ENCODE results near the gene PPP1R26. TPM values are rescaled to one million over a fixed set of nuclear protein-coding genes. Genes with fewer than 3 reads are reported as not detected.

PPP1R26 gene
- total and polyA plus RNA-seq, 8 donors = 5.3 to 22.8 (median 12.9) TPM

- H3K27ac ChIP-seq = no peak within 1 kb of the TSS
- intact Hi-C loops (cut with DNase I; ENCODE audit: low total_unique reads) = no loop called here
- H3K36me3 ChIP-seq = no peaks in the 10 kb centered on the region
- no peaks in the 10 kb centered on the region for H3K4me1 ChIP-seq
- no peaks in the 10 kb centered on the region for H3K9me3 ChIP-seq
- peaks cover 0 to 59% (median 16%) of the 10 kb centered on the region in 3 donors for H3K27me3 ChIP-seq
- H3K4me3 ChIP-seq = no peak within 1 kb of the TSS
- TF ChIP-seq POLR2AphosphoS5 (IDR thresholded peaks at IDR 0.05) (no peak), EP300 (IDR thresholded peaks at IDR 0.05) (no peak), POLR2A (IDR thresholded peaks at IDR 0.05) (no peak)
- TF ChIP-seq, protein P1, sequence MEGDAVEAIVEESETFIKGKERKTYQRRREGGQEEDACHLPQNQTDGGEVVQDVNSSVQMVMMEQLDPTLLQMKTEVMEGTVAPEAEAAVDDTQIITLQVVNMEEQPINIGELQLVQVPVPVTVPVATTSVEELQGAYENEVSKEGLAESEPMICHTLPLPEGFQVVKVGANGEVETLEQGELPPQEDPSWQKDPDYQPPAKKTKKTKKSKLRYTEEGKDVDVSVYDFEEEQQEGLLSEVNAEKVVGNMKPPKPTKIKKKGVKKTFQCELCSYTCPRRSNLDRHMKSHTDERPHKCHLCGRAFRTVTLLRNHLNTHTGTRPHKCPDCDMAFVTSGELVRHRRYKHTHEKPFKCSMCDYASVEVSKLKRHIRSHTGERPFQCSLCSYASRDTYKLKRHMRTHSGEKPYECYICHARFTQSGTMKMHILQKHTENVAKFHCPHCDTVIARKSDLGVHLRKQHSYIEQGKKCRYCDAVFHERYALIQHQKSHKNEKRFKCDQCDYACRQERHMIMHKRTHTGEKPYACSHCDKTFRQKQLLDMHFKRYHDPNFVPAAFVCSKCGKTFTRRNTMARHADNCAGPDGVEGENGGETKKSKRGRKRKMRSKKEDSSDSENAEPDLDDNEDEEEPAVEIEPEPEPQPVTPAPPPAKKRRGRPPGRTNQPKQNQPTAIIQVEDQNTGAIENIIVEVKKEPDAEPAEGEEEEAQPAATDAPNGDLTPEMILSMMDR (IDR thresholded peaks at IDR 0.05) = no peak
- DNase-seq = peak in 1 of 2 donors; percentile 13
- WGBS, 5 donors = 77 to 81% (median 79%) methylated on average over 18 of the region's 18 CpGs
Measured at GRCh38 chr9:135520916-135521607, 41.5 kb downstream of the PPP1R26 start, which contains the start of gene LCN1. Gene LCN1, plus strand, starts transcription at chr9:135521440. Its CDS starts 58 bp downstream, at chr9:135521498.

GRCh38 chr9:135521608-135522095 lies 42.1 kb downstream of the PPP1R26 start:
- TF ChIP-seq EP300 (IDR thresholded peaks at IDR 0.05) (no peak), POLR2A (IDR thresholded peaks at IDR 0.05) (no peak), POLR2AphosphoS5 (IDR thresholded peaks at IDR 0.05) (no peak)
- TF ChIP-seq, protein P1 (IDR thresholded peaks at IDR 0.05) = no peak
- WGBS, 5 donors = 77 to 88% (median 78%) methylated on average over 4 to 11 of the region's 11 CpGs
- DNase-seq = peak in 1 of 2 donors; percentile 24
- Histone ChIP-seq H3K27me3 (peaks cover 0 to 59% (median 16%) of the 10 kb centered on the region in 3 donors), H3K27ac (no peak overlapping the region), H3K36me3 (no peaks in the 10 kb centered on the region), H3K4me1 (no peaks in the 10 kb centered on the region), H3K4me3 (no peak overlapping the region), H3K9me3 (no peaks in the 10 kb centered on the region)
- intact Hi-C loops (cut with DNase I; ENCODE audit: low total_unique reads) = no loop called here

DNA sequence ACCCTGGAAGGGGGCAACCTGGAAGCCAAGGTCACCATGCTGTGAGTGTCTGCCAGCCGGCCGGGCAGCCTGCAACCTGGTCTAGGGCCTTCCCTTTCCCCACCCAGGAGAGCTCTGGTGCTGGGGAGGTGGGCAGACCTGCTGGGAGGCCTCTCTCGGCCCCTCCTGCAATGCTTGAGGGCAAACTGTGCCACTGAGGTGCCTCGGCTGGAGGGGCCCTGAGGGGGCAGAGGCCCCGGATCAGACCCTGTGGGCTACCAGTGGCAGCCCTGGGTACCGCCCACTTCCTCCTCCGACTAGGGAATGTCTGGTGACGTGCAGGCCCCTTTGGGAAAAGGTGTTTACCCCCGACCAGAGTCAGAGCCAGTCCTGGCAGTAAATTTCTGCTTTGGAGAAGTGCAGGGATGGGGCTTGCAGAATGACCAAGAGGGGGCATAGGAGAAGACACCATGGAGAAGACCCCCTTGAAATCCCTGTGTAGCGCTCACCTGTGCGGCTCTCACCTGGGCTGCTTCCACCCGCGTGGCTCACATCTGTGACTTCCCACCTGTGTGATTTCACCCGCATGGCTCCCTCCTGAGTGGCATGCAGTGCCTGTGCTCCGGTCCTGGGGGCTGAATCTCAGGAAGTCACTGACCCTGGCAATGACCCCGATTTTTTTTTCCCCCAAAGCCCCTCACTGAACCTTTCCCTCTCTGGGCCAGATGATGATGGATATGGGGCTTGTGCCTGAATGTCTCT lies 42.7 kb downstream of the PPP1R26 start:
- WGBS, 5 donors = 62 to 73% (median 66%) methylated on average over 10 to 16 of the region's 16 CpGs
- intact Hi-C loops (cut with DNase I; ENCODE audit: low total_unique reads) = no loop called here
- H3K27me3 ChIP-seq = peaks cover 0 to 64% (median 16%) of the 10 kb centered on the region in 3 donors
- H3K4me3 ChIP-seq = no peak overlapping the region
- H3K27ac ChIP-seq = no peak overlapping the region
- H3K36me3 ChIP-seq = no peaks in the 10 kb centered on the region
- no peaks in the 10 kb centered on the region for H3K9me3 ChIP-seq
- TF ChIP-seq POLR2AphosphoS5 (IDR thresholded peaks at IDR 0.05) = no peak
- no peak for TF ChIP-seq POLR2A (IDR thresholded peaks at IDR 0.05)
- TF ChIP-seq, protein P1 (IDR thresholded peaks at IDR 0.05) = no peak
- no peak for TF ChIP-seq EP300 (IDR thresholded peaks at IDR 0.05)
- no peaks in the 10 kb centered on the region for H3K4me1 ChIP-seq
- DNase-seq = peak in 1 of 2 donors; percentile 11

- H3K36me3 ChIP-seq = no peaks in the 10 kb centered on the region
- peak in 1 of 2 donors; percentile 16 for DNase-seq
- WGBS, 5 donors = 58 to 74% (median 70%) methylated on average over 17 of the region's 17 CpGs
Measured at GRCh38 chr9:135522931-135523330, 43.3 kb downstream of the PPP1R26 start.

More at GRCh38 chr9:135522931-135523330, 43.3 kb downstream of the PPP1R26 start:
- TF ChIP-seq POLR2AphosphoS5 (IDR thresholded peaks at IDR 0.05) (no peak), EP300 (IDR thresholded peaks at IDR 0.05) (no peak), POLR2A (IDR thresholded peaks at IDR 0.05) (no peak)
- TF ChIP-seq, protein P1 (IDR thresholded peaks at IDR 0.05) = no peak
- Histone ChIP-seq H3K4me3 (no peak overlapping the region), H3K4me1 (no peaks in the 10 kb centered on the region), H3K9me3 (no peaks in the 10 kb centered on the region), H3K27ac (no peak overlapping the region), H3K27me3 (peaks cover 0 to 68% (median 16%) of the 10 kb centered on the region in 3 donors)
- intact Hi-C loops (cut with DNase I; ENCODE audit: low total_unique reads) = no loop called here

Data from stomach (tissue), 9 donors.